Activated T-cell treated with anti-CD3 and anti-CD28 coated beads, Interleukin-2, amount 50 U/mL, for 24 hours (primary cell): ENCODE data around the gene PTPRK.

Experiments used
- DNase-seq: peaks from one replicate; pipeline ENCODE4 v3.0.0-alpha.2; 2020
- H3K27ac Mint-ChIP-seq: 2 replicates; pipeline ENCODE4 v1.8.0; 2020; ENCODE audit warnings: mild to moderate bottlenecking, mixed read lengths
- H3K27me3 Mint-ChIP-seq: 2 replicates; pipeline ENCODE4 v1.8.0; 2020; ENCODE audit warnings: mixed read lengths
- H3K36me3 Mint-ChIP-seq: 2 replicates; pipeline ENCODE4 v1.8.0; 2020; ENCODE audit warnings: low read depth, mixed read lengths
- H3K4me1 Mint-ChIP-seq: 2 replicates; pipeline ENCODE4 v1.8.0; 2020; ENCODE audit warnings: low read depth, mixed read lengths
- H3K4me3 Mint-ChIP-seq: 2 replicates; pipeline ENCODE4 v1.8.0; 2020; ENCODE audit warnings: mild to moderate bottlenecking, moderate library complexity, mixed read lengths
- H3K9me3 Mint-ChIP-seq: 2 replicates; pipeline ENCODE4 v1.8.0; 2020; ENCODE audit warnings: mixed read lengths

The PTPRK gene

GRCh38 chr6:128179876-128180438 lies 340.4 kb downstream of the PTPRK start:
- Mint-ChIP-seq H3K27ac (no peak overlapping the region), H3K4me3 (no peak overlapping the region), H3K27me3 (no peaks in the 10 kb centered on the region)

GRCh38 chr6:128174724-128175123 lies 345.7 kb downstream of the PTPRK start:
- Mint-ChIP-seq H3K27me3 (no peaks in the 10 kb centered on the region), H3K9me3 (no peaks in the 10 kb centered on the region)

More at GRCh38 chr6:128179876-128180438, 340.4 kb downstream of the PTPRK start:
- no peaks in the 10 kb centered on the region for H3K9me3 Mint-ChIP-seq
- no peaks in the 10 kb centered on the region for H3K36me3 Mint-ChIP-seq
- peaks cover 3% of the 10 kb centered on the region for H3K4me1 Mint-ChIP-seq
- DNase-seq, result no peak

GRCh38 chr6:128172752-128173682 lies 347.4 kb downstream of the PTPRK start:
- no peak overlapping the region for H3K4me3 Mint-ChIP-seq
- no peaks in the 10 kb centered on the region for H3K27me3 Mint-ChIP-seq
- no peaks in the 10 kb centered on the region for H3K9me3 Mint-ChIP-seq
- no peaks in the 10 kb centered on the region for H3K36me3 Mint-ChIP-seq
- DNase-seq, result no peak
- no peak overlapping the region for H3K27ac Mint-ChIP-seq
- peaks cover 6% of the 10 kb centered on the region for H3K4me1 Mint-ChIP-seq

More at GRCh38 chr6:128174724-128175123, 345.7 kb downstream of the PTPRK start:
- H3K27ac Mint-ChIP-seq, result no peak overlapping the region
- H3K4me1 Mint-ChIP-seq, result peaks cover 3% of the 10 kb centered on the region
- H3K36me3 Mint-ChIP-seq, result no peaks in the 10 kb centered on the region
- no peak for DNase-seq
- H3K4me3 Mint-ChIP-seq, result no peak overlapping the region

- Mint-ChIP-seq H3K27ac (no peak overlapping the region), H3K27me3 (no peaks in the 10 kb centered on the region), H3K4me1 (peaks cover 8% of the 10 kb centered on the region), H3K36me3 (no peaks in the 10 kb centered on the region), H3K9me3 (no peaks in the 10 kb centered on the region), H3K4me3 (no peak overlapping the region)
- DNase-seq, result no peak
These were observed 348.3 kb downstream of the PTPRK start for GRCh38 chr6:128172081-128172480.

- H3K36me3 Mint-ChIP-seq, result no peaks in the 10 kb centered on the region
- DNase-seq, result no peak
- no peaks in the 10 kb centered on the region for H3K27me3 Mint-ChIP-seq
- H3K9me3 Mint-ChIP-seq, result no peaks in the 10 kb centered on the region
- H3K4me3 Mint-ChIP-seq, result no peak overlapping the region
- H3K27ac Mint-ChIP-seq, result no peak overlapping the region
- peaks cover 8% of the 10 kb centered on the region for H3K4me1 Mint-ChIP-seq
These were observed 349.2 kb downstream of the PTPRK start for GRCh38 chr6:128171182-128171581.

GRCh38 chr6:128168244-128168643 lies 352.2 kb downstream of the PTPRK start:
- Mint-ChIP-seq H3K27ac (no peak overlapping the region), H3K4me3 (no peak overlapping the region), H3K27me3 (no peaks in the 10 kb centered on the region), H3K36me3 (no peaks in the 10 kb centered on the region), H3K4me1 (peaks cover 8% of the 10 kb centered on the region), H3K9me3 (no peaks in the 10 kb centered on the region)
- no peak for DNase-seq

GRCh38 chr6:128167552-128167951 lies 352.8 kb downstream of the PTPRK start:
- Mint-ChIP-seq H3K36me3 (no peaks in the 10 kb centered on the region), H3K9me3 (no peaks in the 10 kb centered on the region), H3K4me1 (peaks cover 8% of the 10 kb centered on the region), H3K27ac (no peak overlapping the region), H3K4me3 (no peak overlapping the region), H3K27me3 (no peaks in the 10 kb centered on the region)
- DNase-seq, result no peak

- H3K36me3 Mint-ChIP-seq, result no peaks in the 10 kb centered on the region
- no peaks in the 10 kb centered on the region for H3K27me3 Mint-ChIP-seq
- H3K9me3 Mint-ChIP-seq, result no peaks in the 10 kb centered on the region
- H3K4me3 Mint-ChIP-seq, result no peak overlapping the region
- peaks cover 5% of the 10 kb centered on the region for H3K4me1 Mint-ChIP-seq
- no peak overlapping the region for H3K27ac Mint-ChIP-seq
- no peak for DNase-seq
These were observed 356.1 kb downstream of the PTPRK start for GRCh38 chr6:128164254-128164653.

GRCh38 chr6:128162423-128162822 lies 358.0 kb downstream of the PTPRK start:
- no peak for DNase-seq
- Mint-ChIP-seq H3K4me1 (no peaks in the 10 kb centered on the region), H3K9me3 (no peaks in the 10 kb centered on the region), H3K27ac (no peak overlapping the region), H3K36me3 (no peaks in the 10 kb centered on the region), H3K27me3 (no peaks in the 10 kb centered on the region), H3K4me3 (no peak overlapping the region)

GRCh38 chr6:128161839-128162238 lies 358.6 kb downstream of the PTPRK start:
- DNase-seq, result no peak
- Mint-ChIP-seq H3K27ac (no peak overlapping the region), H3K27me3 (no peaks in the 10 kb centered on the region), H3K4me3 (no peak overlapping the region), H3K9me3 (no peaks in the 10 kb centered on the region), H3K36me3 (no peaks in the 10 kb centered on the region), H3K4me1 (peaks cover 1% of the 10 kb centered on the region)

- peaks cover 1% of the 10 kb centered on the region for H3K4me1 Mint-ChIP-seq
- no peak overlapping the region for H3K4me3 Mint-ChIP-seq
- H3K36me3 Mint-ChIP-seq, result no peaks in the 10 kb centered on the region
- no peaks in the 10 kb centered on the region for H3K9me3 Mint-ChIP-seq
- H3K27me3 Mint-ChIP-seq, result no peaks in the 10 kb centered on the region
- H3K27ac Mint-ChIP-seq, result no peak overlapping the region
- DNase-seq, result no peak
These were observed 359.1 kb downstream of the PTPRK start for GRCh38 chr6:128161263-128161662.

- Mint-ChIP-seq H3K4me3 (no peak overlapping the region), H3K27ac (no peak overlapping the region), H3K9me3 (no peaks in the 10 kb centered on the region), H3K36me3 (no peaks in the 10 kb centered on the region), H3K27me3 (no peaks in the 10 kb centered on the region), H3K4me1 (peaks cover 1% of the 10 kb centered on the region)
- DNase-seq, result no peak
These were observed 361.9 kb downstream of the PTPRK start for GRCh38 chr6:128158496-128158895.

GRCh38 chr6:128156321-128157111 lies 363.9 kb downstream of the PTPRK start:
- Mint-ChIP-seq H3K4me1 (peaks cover 1% of the 10 kb centered on the region), H3K4me3 (no peak overlapping the region), H3K36me3 (no peaks in the 10 kb centered on the region), H3K27ac (no peak overlapping the region), H3K9me3 (no peaks in the 10 kb centered on the region), H3K27me3 (no peaks in the 10 kb centered on the region)
- DNase-seq, result no peak

GRCh38 chr6:128155826-128156225 lies 364.6 kb downstream of the PTPRK start:
- H3K27me3 Mint-ChIP-seq, result no peaks in the 10 kb centered on the region
- H3K27ac Mint-ChIP-seq, result no peak overlapping the region
- H3K36me3 Mint-ChIP-seq, result no peaks in the 10 kb centered on the region
- H3K9me3 Mint-ChIP-seq, result no peaks in the 10 kb centered on the region
- H3K4me3 Mint-ChIP-seq, result no peak overlapping the region
- H3K4me1 Mint-ChIP-seq, result peaks cover 1% of the 10 kb centered on the region
- no peak for DNase-seq
